CD4-positive, alpha-beta T cell treated with Interleukin-21 for 1 hour (primary cell): ENCODE measurements around the gene GBF1.

Experiments used
- DNase-seq: peaks from one replicate; pipeline ENCODE4 v3.0.0-alpha.2; 2020

GBF1 gene

GRCh38 chr10:102396730-102397151, 151.4 kb downstream of the GBF1 start:
- no peak for DNase-seq

GRCh38 chr10:102397222-102398171, 152.2 kb downstream of the GBF1 start:
- peak; percentile 15 for DNase-seq

- no peak for DNase-seq
Measured at GRCh38 chr10:102398172-102399020, 153.1 kb downstream of the GBF1 start.

- DNase-seq: peak; percentile 91
Measured at GRCh38 chr10:102399217-102400021, 154.1 kb downstream of the GBF1 start.

- DNase-seq: no peak
Measured at GRCh38 chr10:102400076-102400475, 154.7 kb downstream of the GBF1 start.

GRCh38 chr10:102400598-102401341, 155.4 kb downstream of the GBF1 start:
- DNase-seq: peak; percentile 15

GRCh38 chr10:102401342-102401654, 156.0 kb downstream of the GBF1 start:
- DNase-seq: peak; percentile 11

- no peak for DNase-seq
Measured at GRCh38 chr10:102401735-102402511, 156.6 kb downstream of the GBF1 start.

GRCh38 chr10:102402512-102402896, 157.2 kb downstream of the GBF1 start:
- peak; percentile 6 for DNase-seq

GRCh38 chr10:102403115-102403514, 157.8 kb downstream of the GBF1 start:
- DNase-seq: peak; percentile 26

GRCh38 chr10:102404361-102405107, 159.2 kb downstream of the GBF1 start:
- DNase-seq: peak; percentile 40

- peak; percentile 42 for DNase-seq
Measured at GRCh38 chr10:102405108-102405571, 159.8 kb downstream of the GBF1 start.

GRCh38 chr10:102405632-102406031, 160.3 kb downstream of the GBF1 start:
- DNase-seq: no peak

GRCh38 chr10:102406815-102407214, 161.5 kb downstream of the GBF1 start:
- peak; percentile 25 for DNase-seq

GRCh38 chr10:102407425-102408130, 162.2 kb downstream of the GBF1 start:
- DNase-seq: peak; percentile 14

- peak; percentile 32 for DNase-seq
Measured at GRCh38 chr10:102408131-102408727, 162.9 kb downstream of the GBF1 start.

GRCh38 chr10:102408728-102409603, 163.6 kb downstream of the GBF1 start:
- peak; percentile 78 for DNase-seq
